NCI-H146 treated with DMSO at 0.1 percent for 48 hours (cell line): ENCODE measurements around the gene CTAG1A.
"Not testable (repeated sequence)": the region's sequence is repeated elsewhere in the genome, so short reads cannot be mapped to it uniquely, and the experiment has no call there.

ENCODE experiments used
- DNase-seq: peaks from one replicate; lab custom pipeline; 2025; ENCODE audit not compliant: unreplicated experiment; lab: John Stamatoyannopoulos, UW

The CTAG1A gene

DNA sequence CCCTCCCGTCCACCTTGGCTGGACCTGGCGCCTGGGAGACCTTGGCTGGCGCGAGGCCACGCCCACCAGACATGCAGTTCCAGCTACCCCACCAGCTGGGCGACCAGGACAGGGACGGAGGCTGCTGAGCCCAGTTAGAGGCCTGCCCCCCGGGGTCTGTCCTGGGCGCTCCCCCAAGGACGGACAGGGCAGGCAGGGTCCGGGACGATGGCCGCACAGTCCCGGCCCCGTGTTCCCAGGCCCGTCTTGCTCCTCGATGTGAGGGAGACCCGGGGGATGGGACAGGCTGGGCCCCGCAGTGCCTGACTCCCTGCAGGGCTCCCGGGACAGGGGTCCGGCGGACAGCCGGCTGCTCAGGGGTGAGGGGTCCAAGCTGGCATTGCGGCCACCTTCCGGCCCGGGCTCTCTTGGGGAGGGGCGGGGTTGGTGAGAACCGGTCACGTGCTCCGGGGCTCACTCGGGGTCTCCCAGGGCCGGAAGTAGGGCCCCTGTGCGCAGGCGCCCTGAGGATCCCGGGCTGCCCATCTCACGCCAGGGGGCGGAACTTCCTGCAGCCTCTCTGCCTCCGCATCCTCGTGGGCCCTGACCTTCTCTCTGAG lies at the start of gene CTAG1A:
TSS of gene CTAG1A (plus strand) at position 549 of the 599 bp plus-strand sequence. CDS start 74 bp downstream, outside the sequence.
- DNase-seq, result not testable (repeated sequence)

DNA sequence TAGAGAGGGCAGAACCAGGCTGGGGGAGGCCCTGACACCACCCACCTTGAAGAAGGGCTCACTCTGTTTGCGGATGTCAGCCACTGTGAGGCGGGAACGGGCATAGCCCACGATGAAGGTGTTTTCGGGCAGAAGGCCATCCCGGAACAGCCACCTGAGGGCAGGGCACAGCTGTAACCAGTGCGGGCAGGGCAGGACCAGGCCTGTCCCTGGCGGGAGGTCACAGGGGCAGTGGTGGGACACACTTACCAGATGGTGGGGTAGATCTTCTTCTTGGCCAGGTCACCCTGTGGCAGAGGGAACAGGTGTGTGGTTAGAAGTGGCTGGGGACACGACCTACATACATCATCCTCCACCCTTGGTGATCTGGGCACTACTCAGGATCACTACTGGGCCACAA lies 49.0 kb upstream of the CTAG1A start:
- no peak for DNase-seq

DNA sequence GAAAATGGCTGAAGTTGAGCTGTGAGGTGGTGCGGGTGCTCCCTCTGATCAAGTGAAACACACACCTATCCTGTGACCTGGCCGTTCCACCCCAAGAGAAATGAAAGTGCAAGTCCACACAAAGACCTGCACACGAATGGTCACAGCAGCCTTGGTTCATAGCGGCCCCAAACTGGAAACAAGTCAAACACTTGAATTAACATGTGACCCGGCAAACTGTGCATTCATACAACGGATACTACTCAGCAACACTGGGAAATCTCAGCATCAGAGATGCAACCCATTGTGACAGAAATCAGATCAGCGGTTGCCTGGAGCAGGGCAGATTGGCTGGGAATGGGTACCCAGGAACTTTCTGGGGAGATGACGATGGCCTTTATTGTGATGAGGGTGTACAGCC lies 45.9 kb upstream of the CTAG1A start:
- DNase-seq, result no peak

DNA sequence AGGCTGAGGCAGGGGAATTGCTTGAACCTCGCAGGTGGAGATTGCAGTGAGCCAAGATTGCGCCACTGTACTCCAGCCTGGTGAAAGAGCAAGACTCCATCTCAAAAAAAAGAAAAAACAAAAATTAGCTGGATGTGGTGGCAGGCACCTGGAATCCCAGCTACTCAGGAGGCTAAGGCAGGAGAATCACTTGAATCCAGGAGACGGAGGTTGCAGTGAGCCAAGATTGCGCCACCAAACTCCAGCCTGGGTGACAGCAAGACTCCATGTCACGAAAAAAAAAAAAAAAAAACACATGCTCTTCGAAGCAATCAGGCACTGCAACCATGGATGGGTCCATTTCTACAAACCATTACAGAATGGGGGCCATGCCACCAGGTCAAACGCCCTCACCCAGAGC lies 44.6 kb upstream of the CTAG1A start:
- not testable (repeated sequence) for DNase-seq

DNA sequence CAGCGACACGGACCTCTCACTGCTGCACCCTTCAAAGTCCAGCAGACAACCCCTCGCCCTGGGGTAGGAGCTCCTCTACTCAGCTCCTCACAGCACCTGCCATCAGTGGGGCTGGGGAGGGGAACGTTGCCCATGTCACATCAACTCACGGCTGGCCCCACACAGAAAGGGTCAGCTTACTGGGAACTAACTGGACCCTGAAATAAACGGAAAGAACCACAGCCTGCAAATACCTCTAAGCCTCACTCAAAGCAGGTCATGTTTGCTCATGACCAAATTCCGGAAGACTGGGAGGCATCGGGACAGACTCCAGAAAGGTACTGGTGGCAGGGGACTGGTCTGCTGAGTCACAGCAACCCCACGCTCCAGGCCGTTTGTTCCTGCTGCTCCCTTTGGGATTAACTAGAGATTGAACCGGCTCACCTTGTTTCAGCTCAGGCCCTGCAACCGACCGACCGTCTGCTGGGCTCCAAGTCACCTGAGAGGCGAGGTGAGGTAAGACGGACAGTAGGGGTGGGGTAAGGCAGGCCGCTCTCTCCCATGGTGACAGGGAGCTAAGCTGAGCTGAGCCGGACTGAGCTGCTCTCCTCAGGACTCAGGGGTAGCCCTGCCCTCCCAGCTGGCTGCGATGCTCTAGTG lies 43.9 kb upstream of the CTAG1A start:
- no peak for DNase-seq

DNA sequence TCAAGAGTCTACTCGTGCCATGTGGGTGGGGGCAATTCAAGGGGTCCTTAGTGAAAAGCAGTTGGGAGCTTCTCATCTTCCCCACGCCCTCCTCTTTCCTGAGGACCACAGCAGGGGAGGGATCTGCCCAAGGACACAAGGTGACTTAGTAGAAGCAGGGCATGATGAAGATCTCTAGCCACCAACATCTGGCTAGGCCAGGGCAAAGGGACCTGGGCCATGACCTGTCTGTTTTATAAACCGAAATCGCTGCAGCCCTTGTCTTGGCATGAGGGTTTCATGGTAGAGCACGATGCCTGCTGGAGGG lies 43.4 kb upstream of the CTAG1A start:
- no peak for DNase-seq

DNA sequence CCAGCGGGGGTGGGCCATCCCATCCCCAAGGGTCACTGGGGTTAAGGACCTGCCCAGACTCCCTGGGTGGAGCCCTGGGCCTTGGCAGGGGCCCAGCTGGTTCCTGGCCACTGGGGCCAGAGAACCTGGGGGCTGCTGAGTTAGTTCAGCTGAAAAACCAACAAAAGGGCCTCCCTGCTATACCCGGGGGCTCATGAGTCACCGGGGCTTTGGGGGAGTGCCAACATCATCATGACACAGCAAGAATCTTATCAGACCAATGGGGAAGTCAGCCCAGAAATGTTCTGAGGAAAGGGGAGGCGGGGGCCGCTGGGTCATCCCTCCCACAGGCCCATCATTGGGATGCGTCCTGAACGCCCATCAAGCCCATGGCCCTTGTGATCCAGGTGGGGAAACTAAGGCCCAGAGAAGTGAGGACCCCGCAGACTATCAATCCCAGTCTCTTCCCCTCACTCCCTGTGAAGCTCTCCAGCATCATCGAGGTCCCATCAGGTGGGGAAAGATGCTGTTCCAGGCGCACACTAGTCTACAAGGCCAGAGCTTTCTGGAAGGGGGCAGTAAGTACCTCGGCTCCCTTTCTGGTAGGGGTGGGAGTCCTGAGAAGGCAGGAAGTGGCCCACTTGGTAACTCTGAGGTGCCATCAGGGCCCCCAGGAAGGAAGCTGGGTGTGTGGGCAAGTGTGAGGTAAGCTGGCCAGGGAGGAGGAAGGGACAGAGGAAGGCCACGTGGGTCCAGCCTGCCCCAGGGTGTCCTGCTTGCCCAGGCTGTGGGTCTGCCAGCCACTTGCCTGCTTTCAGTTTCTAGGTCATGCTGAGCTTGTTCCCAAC lies 42.8 kb upstream of the CTAG1A start:
- no peak for DNase-seq

DNA sequence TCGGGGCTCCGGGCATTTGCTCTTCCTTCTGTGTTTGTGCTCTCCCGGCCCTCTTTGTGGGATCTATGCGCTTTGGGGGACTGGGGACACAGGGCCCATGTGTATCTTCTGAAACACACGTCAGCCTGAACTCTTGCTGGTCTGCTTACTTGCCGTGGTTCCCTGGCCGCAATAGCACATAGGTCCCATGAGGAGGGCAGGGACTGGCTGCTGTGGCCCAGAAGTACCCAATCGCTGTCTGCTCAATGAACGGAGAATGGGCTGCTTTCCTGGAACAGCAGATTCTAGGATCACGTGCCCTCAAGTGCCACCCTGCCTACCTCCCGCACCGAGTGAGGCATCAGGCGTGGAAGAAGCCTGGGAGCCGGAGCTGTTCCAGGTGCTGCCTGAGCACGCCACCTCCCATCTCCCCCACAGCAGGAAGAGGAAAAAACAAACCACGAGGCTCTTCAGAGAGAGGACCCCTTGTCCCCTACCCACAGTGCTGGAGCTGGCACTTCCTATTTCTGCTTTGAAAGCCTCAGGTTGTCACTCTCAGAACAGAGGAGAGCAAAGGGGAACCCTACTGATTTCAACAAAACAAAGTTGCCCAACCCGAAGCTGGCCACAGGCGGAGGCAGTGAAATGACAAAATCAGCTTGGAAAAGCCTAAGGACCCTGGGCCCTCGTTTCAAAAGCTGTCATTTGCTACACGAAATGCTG lies 42.1 kb upstream of the CTAG1A start:
- DNase-seq, result no peak

DNA sequence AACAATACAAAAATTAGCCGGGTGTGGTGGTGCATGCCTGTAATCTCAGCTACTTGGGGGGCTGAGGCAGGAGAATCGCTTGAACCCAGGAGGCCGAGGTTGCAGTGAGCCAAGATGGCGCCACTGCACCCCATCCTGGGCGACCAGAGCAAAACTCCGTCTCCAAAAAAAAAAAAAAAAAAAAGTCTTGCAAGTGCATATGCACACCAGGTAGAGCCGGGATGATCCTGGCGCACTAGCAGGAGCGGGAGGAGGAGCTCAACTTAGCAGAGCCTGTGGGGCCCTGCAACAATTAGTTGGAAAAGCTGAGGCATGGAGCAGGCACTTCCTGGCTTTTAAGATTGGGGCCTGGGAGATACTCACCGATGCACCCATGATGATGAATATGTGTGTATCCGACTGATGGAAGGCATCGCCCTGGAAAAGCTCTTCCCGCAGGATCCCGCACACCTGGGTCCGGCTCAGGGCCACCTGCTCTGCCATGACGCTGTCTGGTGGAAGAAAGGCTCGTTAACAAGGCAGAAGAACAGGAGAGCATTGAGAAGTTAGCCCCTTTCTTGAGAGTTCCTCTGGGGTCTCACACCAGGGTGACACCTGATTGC lies 39.2 kb upstream of the CTAG1A start:
- DNase-seq, result no peak

DNA sequence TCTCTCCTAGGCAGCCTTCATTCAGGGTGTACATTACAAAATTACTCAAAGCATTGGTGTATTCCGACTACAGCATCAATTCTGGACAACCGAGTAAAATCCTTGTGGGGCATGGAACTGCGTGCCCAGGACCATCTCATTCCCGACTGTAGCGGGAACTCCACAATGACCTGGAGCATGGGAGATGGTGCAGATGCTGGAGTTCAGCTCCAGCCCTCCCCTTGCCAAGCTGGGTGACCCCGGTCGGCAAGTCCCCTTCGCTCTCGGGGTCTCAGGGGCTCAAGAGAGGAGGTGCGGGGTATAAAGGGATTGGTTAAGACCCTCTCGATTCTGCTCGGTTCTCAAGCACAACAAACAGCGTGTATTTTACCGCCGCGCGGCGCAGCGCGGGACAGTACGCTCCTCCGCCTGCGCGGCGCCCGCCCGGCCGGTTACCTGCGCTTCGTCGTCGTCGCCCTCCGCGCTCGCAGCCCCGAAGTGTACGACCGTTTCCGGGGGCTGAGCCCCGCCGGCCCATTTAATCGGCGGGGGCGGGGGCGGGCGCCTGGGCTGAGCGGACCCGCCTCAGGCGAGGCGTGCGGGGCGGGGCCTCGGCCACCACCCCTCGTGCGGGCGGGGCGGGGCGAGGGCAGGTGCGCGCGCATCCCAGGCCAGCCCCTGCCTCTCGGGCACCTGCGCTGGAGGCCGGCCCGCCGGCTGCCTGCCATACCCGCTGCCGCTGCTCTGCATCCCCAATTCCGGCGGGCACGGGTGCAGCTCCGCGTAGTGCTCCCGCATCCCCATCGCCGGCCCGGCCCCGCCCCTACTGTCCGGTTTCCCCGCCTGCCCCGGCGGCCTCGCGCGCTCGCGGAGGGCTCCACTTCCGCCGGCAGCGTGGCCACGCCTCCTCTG lies 38.3 kb upstream of the CTAG1A start, which contains the start of gene G6PD:
TSS of gene G6PD (minus strand) at position 493 of the 891 bp plus-strand sequence. CDS start 691 bp downstream, outside the sequence.
- DNase-seq, result peak; percentile 24

DNA sequence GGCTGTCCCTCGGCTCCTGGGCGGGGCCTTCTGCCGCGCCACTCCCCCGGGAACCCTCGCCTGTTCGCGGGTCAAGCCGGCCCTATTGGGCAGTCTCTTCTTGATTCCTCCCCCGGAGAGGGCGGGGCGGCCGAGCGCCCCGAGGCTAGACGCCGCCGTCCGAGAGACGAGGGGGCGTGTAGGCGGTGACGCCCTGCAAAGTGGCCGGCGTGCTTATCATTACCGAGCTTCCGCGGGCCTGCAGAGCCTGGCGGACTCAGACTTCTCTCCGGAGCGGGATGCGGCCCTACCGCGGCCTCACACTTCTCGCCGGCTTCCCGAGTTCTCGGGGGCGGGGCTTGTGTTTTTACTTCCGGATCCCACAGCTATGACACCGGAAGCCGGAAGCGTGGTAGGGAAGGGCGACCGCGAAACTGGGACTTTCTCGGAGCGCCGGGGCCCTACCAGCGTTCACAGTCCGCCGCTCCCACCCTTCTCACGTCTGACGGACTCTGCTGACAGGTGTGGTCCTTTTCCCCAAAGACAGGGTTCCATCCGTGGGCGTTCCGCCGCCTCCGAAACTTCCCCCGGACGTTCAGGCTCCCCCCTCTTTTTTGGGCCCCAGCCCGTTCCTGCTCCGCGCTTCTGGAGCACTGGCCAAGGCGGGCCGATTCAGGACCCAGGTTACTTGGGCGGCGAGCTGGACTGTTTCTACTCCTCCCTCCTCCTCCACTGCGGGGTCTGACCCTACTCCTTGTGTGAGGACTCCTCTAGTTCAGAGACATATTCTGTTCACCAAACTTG lies 37.5 kb upstream of the CTAG1A start, which contains the start of gene IKBKG:
TSS of gene IKBKG (plus strand) at position 376 of the 783 bp plus-strand sequence. CDS start 4,383 bp downstream, outside the sequence.
- peak; percentile 78 for DNase-seq

DNA sequence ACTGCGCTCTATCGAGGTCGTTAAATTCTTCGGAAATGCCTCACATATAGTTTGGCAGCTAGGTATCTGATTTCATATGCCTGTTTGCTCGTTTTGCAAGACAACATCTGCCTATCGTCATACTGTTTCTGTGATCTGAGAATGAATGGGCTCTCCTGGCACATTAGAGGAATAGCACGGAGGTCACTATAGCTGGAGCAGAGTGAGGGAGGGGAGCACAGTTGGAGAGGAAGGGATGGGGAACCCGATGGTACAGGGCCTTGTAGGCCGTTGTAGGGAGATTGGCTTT lies 37.0 kb upstream of the CTAG1A start:
- no peak for DNase-seq

DNA sequence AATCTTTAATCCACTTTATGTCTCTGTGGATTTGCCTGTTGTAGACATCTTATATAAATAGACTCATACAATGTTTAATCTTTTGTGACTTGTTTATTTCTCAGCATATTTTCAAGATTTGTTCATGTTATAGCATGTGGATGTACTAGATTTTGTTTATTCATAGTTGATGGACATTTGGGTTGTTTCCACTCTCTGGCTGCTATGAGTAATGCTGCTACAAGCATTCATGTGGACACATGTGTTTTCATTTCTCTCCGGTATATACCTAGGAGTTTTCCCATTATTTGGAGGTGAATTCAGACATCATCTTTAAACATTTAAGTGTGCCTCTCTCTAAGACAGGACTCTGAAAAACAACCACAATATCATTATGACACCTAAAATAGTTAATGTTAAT lies 35.2 kb upstream of the CTAG1A start:
- DNase-seq, result no peak

DNA sequence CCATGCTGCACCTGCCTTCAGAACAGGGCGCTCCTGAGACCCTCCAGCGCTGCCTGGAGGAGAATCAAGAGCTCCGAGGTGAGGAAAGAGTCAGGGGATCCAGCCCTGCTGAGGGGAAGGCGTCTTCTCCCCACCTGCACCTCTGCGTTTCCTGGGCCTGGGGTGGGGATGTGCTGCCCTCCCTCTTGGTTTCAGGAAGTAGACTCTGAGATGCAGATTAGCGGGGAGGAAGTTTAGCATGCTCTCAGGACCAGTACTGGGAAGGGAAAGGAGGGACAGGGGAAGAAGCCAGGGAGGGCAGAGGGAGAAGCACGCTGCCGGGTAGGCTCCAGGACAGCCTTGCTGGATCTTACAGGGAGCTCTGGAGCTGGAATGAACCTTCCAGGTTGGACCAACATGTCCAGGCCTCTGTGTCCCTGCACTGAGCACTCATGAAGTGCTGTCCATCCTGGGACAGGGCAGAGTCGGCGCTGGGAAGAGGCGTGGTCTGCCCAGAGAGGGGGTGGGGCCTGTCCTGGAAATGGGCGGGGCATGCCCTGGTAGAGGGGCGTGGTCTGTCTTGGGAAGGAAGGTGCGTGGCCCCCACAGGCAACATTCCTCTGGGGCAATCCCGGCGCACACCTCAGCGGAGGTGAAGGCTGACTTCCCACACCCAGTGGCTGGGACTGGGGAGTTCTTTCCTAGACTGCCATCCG lies 32.7 kb upstream of the CTAG1A start:
- DNase-seq, result not testable (repeated sequence)

DNA sequence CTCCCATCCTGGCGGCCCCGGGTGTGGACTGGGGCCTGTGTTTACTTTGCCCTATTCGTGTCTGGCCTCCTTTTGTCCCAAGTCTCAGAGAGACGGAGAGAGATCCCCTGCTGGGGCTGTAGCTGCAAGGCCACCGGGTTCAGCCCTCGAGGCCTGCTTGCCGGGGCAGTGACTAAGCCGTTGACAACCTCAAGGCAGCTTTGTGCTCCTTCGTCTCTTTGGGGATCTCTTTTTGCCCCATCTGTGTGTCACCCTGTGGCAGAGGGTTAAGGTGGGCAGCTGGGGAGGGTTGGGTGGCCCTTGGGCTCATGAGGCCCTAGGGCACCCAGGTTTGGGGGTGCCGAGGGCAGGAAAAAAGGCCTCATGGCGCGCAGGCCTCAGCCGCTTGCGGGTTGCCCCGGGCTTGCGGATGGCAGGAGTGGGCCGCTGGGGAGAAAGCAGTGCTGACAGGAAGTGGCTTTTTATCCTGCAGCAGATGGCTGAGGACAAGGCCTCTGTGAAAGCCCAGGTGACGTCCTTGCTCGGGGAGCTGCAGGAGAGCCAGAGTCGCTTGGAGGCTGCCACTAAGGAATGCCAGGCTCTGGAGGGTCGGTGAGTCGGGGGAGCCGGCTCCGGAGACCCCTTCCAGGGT lies 26.8 kb upstream of the CTAG1A start:
- not testable (repeated sequence) for DNase-seq

DNA sequence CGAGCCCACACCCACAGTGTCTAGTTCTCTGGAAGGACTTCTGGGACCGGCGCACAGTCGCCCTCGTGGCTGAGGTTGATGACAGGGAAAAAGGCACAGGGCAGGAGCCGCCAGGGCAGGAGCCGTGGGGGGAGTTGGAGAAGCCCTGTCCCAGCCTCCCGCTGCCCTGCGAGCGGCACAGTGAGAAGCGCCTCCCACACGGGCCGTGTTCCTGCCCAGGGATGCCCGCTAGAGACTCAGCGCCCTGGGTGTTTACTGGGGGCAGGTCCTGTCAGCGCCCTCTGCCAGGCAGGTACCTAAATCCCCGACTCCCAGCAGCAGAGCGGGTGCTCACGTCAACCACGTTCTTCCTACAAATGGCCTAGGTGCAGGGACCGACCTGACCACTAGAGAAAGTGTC lies 26.0 kb upstream of the CTAG1A start:
- not testable (repeated sequence) for DNase-seq

DNA sequence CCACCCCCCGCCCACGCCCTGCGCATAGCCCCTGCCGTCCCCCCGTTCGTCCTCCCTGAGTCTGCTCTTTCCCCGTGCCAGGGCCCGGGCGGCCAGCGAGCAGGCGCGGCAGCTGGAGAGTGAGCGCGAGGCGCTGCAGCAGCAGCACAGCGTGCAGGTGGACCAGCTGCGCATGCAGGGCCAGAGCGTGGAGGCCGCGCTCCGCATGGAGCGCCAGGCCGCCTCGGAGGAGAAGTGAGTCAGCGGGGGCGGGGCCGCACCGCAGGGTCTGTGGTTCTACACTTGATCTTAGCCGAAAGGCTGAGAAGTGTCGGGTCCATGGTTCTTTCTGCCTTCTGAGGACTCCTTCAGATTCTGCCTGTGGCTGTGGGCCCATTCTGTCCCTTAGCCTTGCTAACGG lies 24.6 kb upstream of the CTAG1A start:
- DNase-seq, result not testable (repeated sequence)

DNA sequence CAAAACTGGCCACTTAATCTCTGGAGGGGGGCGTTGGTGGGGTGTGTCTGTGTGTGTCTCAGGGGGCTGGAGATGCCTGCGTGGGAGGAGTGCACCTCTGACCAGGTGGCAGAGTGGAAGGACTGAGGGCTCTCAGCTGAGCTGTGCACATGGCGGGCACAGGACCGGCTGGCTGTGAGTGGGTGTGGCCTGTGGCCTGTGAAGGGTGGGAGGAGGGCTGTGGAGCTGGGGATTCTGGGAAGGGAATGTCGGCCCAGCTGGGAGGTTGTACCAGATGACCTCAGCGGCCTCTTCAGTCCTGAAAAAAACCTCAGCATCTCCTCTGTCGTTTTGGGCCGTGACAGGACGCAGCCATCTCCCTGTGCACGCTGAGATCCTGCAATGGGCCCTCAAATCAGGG lies 22.6 kb upstream of the CTAG1A start:
- DNase-seq, result not testable (repeated sequence)
